HepG2 (cell line): ENCODE data around the gene RHBDF2.

ENCODE experiments used
- CTCF ChIP-seq: sonication (generic); formaldehyde crosslinking; IDR thresholded peaks from 2 replicates; pipeline ENCODE4 v1.5.0; 2020; ENCODE audit warnings: mild to moderate bottlenecking, missing genetic modification reagents, moderate library complexity
- FOXA1 ChIP-seq, 2 experiments: fragments of 450-650 bp in 1 of 2; sonication (generic) in 1 of 2; formaldehyde crosslinking in 1 of 2; IDR thresholded peaks; 2 replicates each; pipeline versions ENCODE4 v1.4.0 to v1.6.1; 2016 to 2020; ENCODE audit warnings: missing genetic modification reagents in 1 of 2
- MXD4 ChIP-seq: IDR thresholded peaks from 2 replicates; pipeline ENCODE4 v1.6.1; 2016; ENCODE audit warnings: mild to moderate bottlenecking, missing biosample characterization, missing genetic modification reagents
- POLR2A ChIP-seq, 2 experiments: IDR thresholded peaks; 2 replicates each; pipeline ENCODE4 v1.6.1; 2011; ENCODE audit warnings: low read depth in 2 of 2, low read length in 2 of 2, mild to moderate bottlenecking in 1 of 2, moderate library complexity in 1 of 2; ENCODE audit not compliant: insufficient read depth in 1 of 2
- YEATS4 ChIP-seq: sonication (generic); formaldehyde crosslinking; IDR thresholded peaks from 2 replicates; pipeline ENCODE4 v1.4.0; 2020; ENCODE audit warnings: missing genetic modification reagents, borderline replicate concordance
- ZMAT3 ChIP-seq: sonication (generic); formaldehyde crosslinking; conservative IDR thresholded peaks from 2 replicates; pipeline ENCODE4 v1.7.0; 2021; ENCODE audit warnings: missing genetic modification reagents
- ZNF317 ChIP-seq: sonication (generic); formaldehyde crosslinking; IDR thresholded peaks from 2 replicates; pipeline ENCODE4 v1.5.0; 2020; ENCODE audit warnings: mild to moderate bottlenecking, missing genetic modification reagents
- ZNF614 ChIP-seq: IDR thresholded peaks from 2 replicates; pipeline ENCODE4 v1.6.1; 2018; ENCODE audit warnings: missing biosample characterization, missing genetic modification reagents, inconsistent platforms, borderline replicate concordance

- TF ChIP-seq ZMAT3: no peak
- TF ChIP-seq POLR2A (IDR thresholded peaks at IDR 0.05; ENCODE audit: insufficient read depth in 1 of 2, low read depth in 2 of 2, low read length in 2 of 2): no peak
- TF ChIP-seq MXD4: no peak
- TF ChIP-seq ZNF317 (CRISPR knock-in tag): no peak
- no peak for TF ChIP-seq FOXA1 (IDR thresholded peaks at IDR 0.05)
- TF ChIP-seq FOXA1 (CRISPR knock-in tag; IDR thresholded peaks at IDR 0.05): no peak
- no peak for TF ChIP-seq YEATS4 (CRISPR knock-in tag)
- TF ChIP-seq CTCF (CRISPR knock-in tag): no peak
- TF ChIP-seq ZNF614 (CRISPR knock-in tag): no peak
Measured at GRCh38 chr17:76497699-76497978, 3.6 kb downstream of the RHBDF2 start.
